GM12872 (cell line): ENCODE measurements around the gene NAB1.
A peak's percentile ranks its signal among the peaks of the same experiment; 100 is the strongest.

Source experiments
- TF ChIP-seq, protein P1 (sequence below): IDR thresholded peaks from 3 replicates; pipeline ENCODE4 v1.5.1; 2011; ENCODE audit warnings: low read depth, mild to moderate bottlenecking, low read length, moderate library complexity; ENCODE audit not compliant: insufficient read depth

The NAB1 gene

DNA sequence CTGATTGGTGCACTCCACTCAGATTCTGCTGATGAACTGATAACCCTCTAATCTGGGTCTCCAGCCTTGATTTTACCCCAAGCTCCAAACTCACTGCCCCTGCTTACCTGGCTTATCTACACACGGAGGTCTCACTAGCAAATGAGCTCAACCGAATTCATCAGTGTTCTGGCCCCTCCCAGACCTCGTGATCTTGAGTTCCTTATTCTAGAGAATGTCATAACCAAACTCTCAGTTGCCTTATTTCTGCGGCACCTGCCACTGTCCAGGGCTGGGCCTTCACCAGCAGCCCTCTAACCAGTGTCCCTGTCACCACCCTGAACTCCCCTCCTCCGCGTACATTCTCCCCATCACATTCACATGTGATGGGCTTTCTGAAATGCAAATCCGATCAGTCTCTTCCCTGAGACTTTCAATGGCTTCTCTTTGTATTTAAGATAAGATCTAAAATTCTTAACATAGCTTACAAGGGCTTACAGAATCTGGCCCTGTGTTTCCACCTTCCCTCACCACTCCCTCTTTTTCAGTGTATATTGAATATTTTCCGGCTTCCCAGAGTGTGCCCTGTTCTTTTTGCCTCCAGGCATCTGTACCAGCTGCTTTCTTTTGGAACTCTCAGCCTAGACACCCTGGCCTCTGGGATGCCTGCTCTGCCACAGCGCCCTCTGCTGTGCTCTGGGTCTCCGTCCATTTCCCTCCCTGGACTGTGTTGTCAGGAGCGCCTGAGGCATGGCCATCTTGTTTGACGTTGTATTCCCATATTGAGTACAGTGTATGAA lies 31.1 kb downstream of the NAB1 start:
- TF ChIP-seq, protein P1, sequence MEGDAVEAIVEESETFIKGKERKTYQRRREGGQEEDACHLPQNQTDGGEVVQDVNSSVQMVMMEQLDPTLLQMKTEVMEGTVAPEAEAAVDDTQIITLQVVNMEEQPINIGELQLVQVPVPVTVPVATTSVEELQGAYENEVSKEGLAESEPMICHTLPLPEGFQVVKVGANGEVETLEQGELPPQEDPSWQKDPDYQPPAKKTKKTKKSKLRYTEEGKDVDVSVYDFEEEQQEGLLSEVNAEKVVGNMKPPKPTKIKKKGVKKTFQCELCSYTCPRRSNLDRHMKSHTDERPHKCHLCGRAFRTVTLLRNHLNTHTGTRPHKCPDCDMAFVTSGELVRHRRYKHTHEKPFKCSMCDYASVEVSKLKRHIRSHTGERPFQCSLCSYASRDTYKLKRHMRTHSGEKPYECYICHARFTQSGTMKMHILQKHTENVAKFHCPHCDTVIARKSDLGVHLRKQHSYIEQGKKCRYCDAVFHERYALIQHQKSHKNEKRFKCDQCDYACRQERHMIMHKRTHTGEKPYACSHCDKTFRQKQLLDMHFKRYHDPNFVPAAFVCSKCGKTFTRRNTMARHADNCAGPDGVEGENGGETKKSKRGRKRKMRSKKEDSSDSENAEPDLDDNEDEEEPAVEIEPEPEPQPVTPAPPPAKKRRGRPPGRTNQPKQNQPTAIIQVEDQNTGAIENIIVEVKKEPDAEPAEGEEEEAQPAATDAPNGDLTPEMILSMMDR = peak; percentile 69

DNA sequence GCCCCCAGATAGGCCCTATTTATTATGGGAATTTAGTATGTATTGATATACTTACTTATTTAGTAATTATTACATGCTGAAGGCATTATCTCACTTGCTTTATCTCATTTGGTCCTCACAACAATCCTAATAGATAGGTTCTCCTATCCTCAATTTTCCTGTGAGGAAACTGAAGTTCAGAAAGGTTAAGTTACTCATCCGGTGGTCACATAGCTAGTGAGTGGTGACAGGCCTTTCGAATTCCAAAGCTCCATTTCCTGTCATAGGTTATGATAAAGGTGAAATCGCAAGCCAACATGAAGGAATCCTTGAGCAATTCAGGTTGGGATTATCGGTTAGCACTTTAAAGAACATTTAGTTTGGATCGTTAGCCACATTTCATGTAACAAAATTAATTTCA lies 33.3 kb downstream of the NAB1 start:
- TF ChIP-seq, protein P1 = no peak

DNA sequence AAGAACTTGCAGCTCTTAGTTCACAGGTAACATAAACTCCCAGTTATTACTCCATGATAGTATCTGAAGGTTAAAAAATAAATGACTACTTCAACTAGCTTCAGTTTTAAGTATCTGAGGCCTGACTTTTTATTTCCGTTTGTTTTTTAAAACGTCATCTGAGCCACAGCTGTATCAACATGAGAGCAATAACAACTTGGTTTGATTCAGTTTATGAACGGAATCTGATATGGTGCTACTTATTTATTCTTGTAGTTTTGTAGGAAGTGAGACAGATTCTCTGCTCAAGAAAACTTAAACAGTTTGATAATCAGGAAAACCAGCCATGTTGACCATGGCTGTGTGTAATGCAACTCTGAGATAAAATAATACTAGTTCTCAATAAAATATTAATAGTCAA lies 34.9 kb downstream of the NAB1 start:
- TF ChIP-seq, protein P1 = no peak

DNA sequence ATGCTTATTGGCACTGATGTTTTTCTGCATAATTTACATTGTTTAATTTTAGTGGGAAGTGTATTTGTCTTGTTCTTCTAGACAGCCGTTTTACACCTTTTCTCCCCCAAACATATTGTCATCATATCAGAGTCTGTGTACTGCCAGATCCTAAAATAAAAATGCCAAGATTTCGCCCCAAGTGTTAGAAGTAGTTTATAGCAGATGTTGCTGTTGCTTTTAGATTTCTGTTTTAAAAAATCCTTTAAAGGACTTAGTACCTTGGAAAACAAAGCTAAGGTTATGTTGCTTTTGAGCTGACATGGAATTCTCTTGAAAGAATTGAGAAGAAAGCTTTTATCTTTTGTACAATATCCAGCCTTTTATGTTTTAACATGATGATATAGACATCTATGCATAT lies 36.0 kb downstream of the NAB1 start:
- TF ChIP-seq, protein P1 = no peak

DNA sequence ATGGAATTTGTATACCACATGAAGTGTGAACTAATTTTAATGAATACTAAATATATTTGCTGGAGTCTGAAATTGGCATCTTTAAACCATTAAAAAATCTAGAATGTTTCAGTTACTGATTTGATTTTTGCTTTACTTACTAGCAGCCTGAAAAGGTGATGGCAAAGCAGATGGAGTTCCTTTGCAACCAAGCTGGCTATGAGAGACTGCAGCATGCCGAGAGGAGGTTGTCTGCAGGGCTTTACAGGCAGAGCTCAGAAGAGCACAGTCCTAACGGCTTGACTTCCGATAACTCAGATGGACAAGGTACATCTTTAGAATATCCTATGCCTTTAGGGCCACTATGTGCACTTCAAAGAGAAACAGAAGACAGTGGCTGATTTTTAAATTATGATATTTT lies 36.5 kb downstream of the NAB1 start:
- TF ChIP-seq, protein P1 = no peak

DNA sequence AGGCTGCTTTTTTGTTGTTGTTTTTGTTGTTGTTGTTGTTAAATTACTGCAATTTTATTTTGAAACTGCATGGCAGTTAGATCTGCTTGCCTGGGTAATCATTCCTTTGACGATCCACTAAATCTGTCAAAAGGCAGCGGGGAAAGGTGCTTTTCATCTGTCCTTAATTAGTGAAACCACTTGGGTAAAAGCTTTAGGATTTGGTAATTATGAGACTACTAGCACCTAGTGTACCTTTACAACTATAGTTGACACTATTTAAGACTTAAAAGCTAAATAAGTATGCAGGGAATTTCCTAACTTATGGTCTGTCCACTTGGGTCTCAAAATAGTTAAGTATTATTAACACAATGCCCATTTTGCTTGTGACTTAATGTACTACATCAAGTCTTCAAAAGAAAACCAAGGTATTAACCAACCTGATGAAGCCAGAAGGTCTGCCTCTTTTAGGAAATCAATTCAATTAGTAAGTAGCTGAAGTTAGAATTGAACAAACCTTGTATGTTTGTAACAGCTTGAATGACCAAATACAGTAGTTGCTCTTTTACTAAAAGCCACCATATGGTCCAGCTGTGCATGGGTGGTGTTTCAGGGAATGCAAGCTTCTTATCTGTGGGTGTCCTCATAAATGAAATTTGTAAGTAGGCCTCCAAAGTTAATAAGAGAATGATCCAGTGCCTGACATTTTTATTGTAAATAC lies 44.8 kb downstream of the NAB1 start:
- TF ChIP-seq, protein P1 = no peak

DNA sequence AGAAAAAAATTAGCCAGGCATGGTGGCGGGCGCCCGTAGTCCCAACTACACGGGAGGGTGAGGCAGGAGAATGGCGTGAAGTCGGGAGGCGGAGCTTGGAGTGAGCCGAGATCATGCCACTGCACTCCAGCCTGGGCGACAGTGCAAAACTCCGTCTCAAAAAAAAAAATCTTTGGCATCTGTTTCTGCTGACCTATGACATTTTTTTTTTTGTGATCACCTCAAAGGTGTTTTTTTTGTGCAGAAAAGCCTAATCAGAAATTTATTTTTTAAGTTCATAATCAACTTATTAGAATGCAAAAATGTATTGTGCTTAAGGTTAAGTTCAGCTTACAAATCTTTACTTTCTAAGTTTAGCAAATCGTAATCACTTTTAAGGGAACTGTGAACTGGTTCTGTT lies 45.6 kb downstream of the NAB1 start:
- TF ChIP-seq, protein P1 = no peak
